ENCODE data around the gene MAN1A1. TPM values are rescaled to one million over a fixed set of nuclear protein-coding genes. Genes with fewer than 3 reads are reported as not detected.

The MAN1A1 gene
- polyA plus RNA-seq, 3 donors, result 11.0 to 20.4 (median 16.1) TPM

DNA sequence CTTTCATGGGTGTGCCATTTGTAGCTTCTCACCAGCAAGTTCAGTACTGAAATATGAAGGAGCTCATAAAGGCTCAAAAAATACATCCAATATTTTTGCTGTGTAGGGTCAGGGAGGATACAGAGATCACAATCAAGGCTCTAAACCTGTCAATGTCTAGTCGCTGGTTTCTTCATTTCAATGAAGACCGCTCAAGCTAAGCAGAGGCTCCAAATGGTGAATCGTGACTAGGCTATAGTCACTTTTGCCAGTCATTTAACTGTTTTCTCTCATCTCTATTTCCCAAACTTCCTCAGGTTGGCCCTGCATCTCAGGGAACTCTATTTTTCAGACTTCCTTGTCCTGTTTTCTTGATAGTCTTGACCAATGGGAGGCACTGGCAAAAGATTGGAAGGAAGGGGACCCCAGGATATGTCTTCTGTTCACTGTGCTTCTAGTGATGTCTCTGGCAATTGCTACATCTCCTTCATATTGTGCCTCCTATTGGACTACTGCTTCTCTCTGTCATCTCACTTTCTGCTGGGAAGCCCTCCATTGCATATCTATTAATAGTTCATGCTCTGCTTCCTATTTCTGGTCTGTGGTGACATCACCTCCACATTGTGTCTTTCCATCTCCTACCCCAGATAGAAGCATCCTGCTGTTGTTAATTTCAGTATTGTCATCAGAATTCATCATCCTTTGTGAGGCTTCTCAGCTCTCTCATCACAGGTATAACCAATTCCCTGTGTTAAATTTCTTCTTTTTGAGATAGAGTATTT lies 183.4 kb downstream of the MAN1A1 start:
- no peak overlapping the region for H3K4me2 ChIP-seq (replicated peaks; ENCODE audit: extremely low read depth, low read length, poor library complexity, severe bottlenecking)
- H2AFZ ChIP-seq (ENCODE audit: insufficient read depth, low read depth, low read length, poor library complexity, severe bottlenecking), result no peak overlapping the region
- no peak for DNase-seq
- Mint-ChIP-seq H3K4me3 (no peak overlapping the region), H3K36me3 (no peaks in the 10 kb centered on the region), H3K27ac (peak overlapping the region in 1 of 7 donors; percentile 4), H3K9me3 (no peaks in the 10 kb centered on the region), H3K4me1 (peaks cover 14% of the 10 kb centered on the region), H3K27me3 (ENCODE audit: low read depth in 3 of 3) (peaks cover 0 to 3% (median 1%) of the 10 kb centered on the region in 3 donors)
- H3K79me2 ChIP-seq (ENCODE audit: insufficient read depth, low read length), result no peaks in the 10 kb centered on the region
- H3K36me3 ChIP-seq (replicated peaks in 1 of 2; ENCODE audit: control insufficient read depth in 1 of 2, insufficient read depth in 2 of 2, low read length in 2 of 2), result no peaks in the 10 kb centered on the region
- H4K20me1 ChIP-seq (ENCODE audit: insufficient read depth, low read length), result no peaks in the 10 kb centered on the region
- H3K27ac ChIP-seq (ENCODE audit: low read depth in 1 of 2, low read length in 2 of 2), result no peak overlapping the region
- no peak overlapping the region for H3K4me3 ChIP-seq (replicated peaks in 1 of 3; ENCODE audit: low read depth in 2 of 3, low read length in 3 of 3)
- H3K9me3 ChIP-seq (replicated peaks in 1 of 2; ENCODE audit: control insufficient read depth in 1 of 2, insufficient read depth in 1 of 2, low read length in 2 of 2), result no peaks in the 10 kb centered on the region
- intact Hi-C loops (cut with micrococcal nuclease), result no loop called here
- 95% methylated on average over 3 of the region's 3 CpGs for WGBS (ENCODE audit: insufficient coverage)
- H3K27me3 ChIP-seq (ENCODE audit: control insufficient read depth in 2 of 2, insufficient read depth in 2 of 2, low read length in 2 of 2), result no peaks in the 10 kb centered on the region
- TF ChIP-seq, protein P1, sequence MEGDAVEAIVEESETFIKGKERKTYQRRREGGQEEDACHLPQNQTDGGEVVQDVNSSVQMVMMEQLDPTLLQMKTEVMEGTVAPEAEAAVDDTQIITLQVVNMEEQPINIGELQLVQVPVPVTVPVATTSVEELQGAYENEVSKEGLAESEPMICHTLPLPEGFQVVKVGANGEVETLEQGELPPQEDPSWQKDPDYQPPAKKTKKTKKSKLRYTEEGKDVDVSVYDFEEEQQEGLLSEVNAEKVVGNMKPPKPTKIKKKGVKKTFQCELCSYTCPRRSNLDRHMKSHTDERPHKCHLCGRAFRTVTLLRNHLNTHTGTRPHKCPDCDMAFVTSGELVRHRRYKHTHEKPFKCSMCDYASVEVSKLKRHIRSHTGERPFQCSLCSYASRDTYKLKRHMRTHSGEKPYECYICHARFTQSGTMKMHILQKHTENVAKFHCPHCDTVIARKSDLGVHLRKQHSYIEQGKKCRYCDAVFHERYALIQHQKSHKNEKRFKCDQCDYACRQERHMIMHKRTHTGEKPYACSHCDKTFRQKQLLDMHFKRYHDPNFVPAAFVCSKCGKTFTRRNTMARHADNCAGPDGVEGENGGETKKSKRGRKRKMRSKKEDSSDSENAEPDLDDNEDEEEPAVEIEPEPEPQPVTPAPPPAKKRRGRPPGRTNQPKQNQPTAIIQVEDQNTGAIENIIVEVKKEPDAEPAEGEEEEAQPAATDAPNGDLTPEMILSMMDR (IDR thresholded peaks at IDR 0.05), result no peak
- H3K9ac ChIP-seq (ENCODE audit: insufficient read depth, low read length, poor library complexity, severe bottlenecking), result no peak overlapping the region
- peaks cover 0 to 7% of the 10 kb centered on the region in 2 donors for H3K4me1 ChIP-seq (ENCODE audit: control insufficient read depth in 1 of 2, insufficient read depth in 2 of 2, low read length in 2 of 2)

DNA sequence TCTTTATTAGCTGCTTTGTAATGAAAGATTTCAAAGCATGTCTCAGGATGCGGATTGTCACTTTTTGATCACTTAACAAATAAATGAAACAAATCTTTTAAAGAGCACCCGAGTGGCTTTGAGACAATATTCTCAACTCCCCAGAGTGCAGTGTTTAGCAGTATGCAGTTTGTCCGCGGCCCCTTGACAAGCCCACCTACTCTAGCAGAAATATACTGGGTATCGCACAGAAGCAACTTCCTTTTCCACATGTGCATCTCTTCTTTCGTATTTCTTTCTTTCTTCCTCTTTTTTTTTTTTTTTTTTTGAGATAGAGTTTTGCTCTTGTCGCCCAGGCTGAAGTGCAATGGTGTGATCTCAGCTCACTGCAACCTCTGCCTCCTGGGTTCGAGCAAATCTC lies 186.6 kb downstream of the MAN1A1 start:
- peaks cover 33% of the 10 kb centered on the region for H3K4me1 Mint-ChIP-seq
- TF ChIP-seq, protein P1 (IDR thresholded peaks at IDR 0.05), result no peak
- Histone ChIP-seq H3K4me3 (replicated peaks in 1 of 3; ENCODE audit: low read depth in 2 of 3, low read length in 3 of 3) (no peak overlapping the region), H3K27ac (ENCODE audit: low read depth in 1 of 2, low read length in 2 of 2) (no peak overlapping the region), H2AFZ (ENCODE audit: insufficient read depth, low read depth, low read length, poor library complexity, severe bottlenecking) (no peak overlapping the region), H4K20me1 (ENCODE audit: insufficient read depth, low read length) (no peaks in the 10 kb centered on the region), H3K79me2 (ENCODE audit: insufficient read depth, low read length) (no peaks in the 10 kb centered on the region), H3K9ac (ENCODE audit: insufficient read depth, low read length, poor library complexity, severe bottlenecking) (no peak overlapping the region), H3K4me1 (ENCODE audit: control insufficient read depth in 1 of 2, insufficient read depth in 2 of 2, low read length in 2 of 2) (peaks cover 16 to 26% of the 10 kb centered on the region in 2 donors), H3K36me3 (replicated peaks in 1 of 2; ENCODE audit: control insufficient read depth in 1 of 2, insufficient read depth in 2 of 2, low read length in 2 of 2) (no peaks in the 10 kb centered on the region), H3K4me2 (replicated peaks; ENCODE audit: extremely low read depth, low read length, poor library complexity, severe bottlenecking) (no peak overlapping the region), H3K9me3 (replicated peaks in 1 of 2; ENCODE audit: control insufficient read depth in 1 of 2, insufficient read depth in 1 of 2, low read length in 2 of 2) (no peaks in the 10 kb centered on the region), H3K27me3 (ENCODE audit: control insufficient read depth in 2 of 2, insufficient read depth in 2 of 2, low read length in 2 of 2) (no peaks in the 10 kb centered on the region)
- H3K36me3 Mint-ChIP-seq, result no peaks in the 10 kb centered on the region
- H3K27ac Mint-ChIP-seq, result no peak overlapping the region
- no peaks in the 10 kb centered on the region for H3K9me3 Mint-ChIP-seq
- no peak overlapping the region for H3K4me3 Mint-ChIP-seq
- H3K27me3 Mint-ChIP-seq (ENCODE audit: low read depth in 3 of 3), result peaks cover 0 to 8% (median 6%) of the 10 kb centered on the region in 3 donors
- no peak for DNase-seq
- intact Hi-C loops (cut with micrococcal nuclease), result no loop called here
- WGBS (ENCODE audit: insufficient coverage), result 100% methylated on average over 2 of the region's 8 CpGs

All from CD14-positive monocyte (primary cell).